HCT116 (cell line): ENCODE results near the gene TULP4. TPM values are rescaled to one million over a fixed set of nuclear protein-coding genes. Genes with fewer than 3 reads are reported as not detected.
A peak's percentile ranks its signal among the peaks of the same experiment; 100 is the strongest.

Experiments used
- ATAC-seq: fragments of 200-7000 bp; cut with Tn5 transposase; 2 replicates; pipeline ENCODE4 v1.9.1; 2020; ENCODE audit warnings: mild to moderate bottlenecking, moderate library complexity
- BruUV-seq: library from RNA; stranded (reverse); fragments of 400-500 nt; replicated peaks from 2 replicates; lab custom pipeline; 2021; lab: Mats Ljungman, UMichigan
- CTCF ChIA-PET: fragments of 300-600 bp; sonication (Branson Sonifier 250); formaldehyde crosslinking; loops from one replicate; lab custom pipeline; 2021; ENCODE audit warnings: antibody characterized with exemption; lab: Charles Lee
- POLR2A ChIA-PET: fragments of 300-600, 350-600 bp; sonication (Branson Sonifier 250); formaldehyde crosslinking; loops from one replicate; lab custom pipeline; 2021; ENCODE audit warnings: antibody characterized with exemption; lab: Charles Lee
- RAD21 ChIA-PET, 2 experiments: fragments of 300-600 bp; sonication (Branson Sonifier 250); formaldehyde crosslinking; loops; one replicate each; lab custom pipeline; 2023; ENCODE audit warnings: low total read pairs in 2 of 2; ENCODE audit not compliant: uncharacterized antibody in 2 of 2, unreplicated experiment in 2 of 2, low non-redundant PET in 1 of 2; lab: Charles Lee
- DNase-seq: peaks from one replicate; pipeline ENCODE4 v3.0.0-alpha.2; 2010; ENCODE audit warnings: low read depth, low spot score
- H2AFZ ChIP-seq: fragments of 200-600 bp; shearing (Covaris generic), sonication (generic); 2 replicates; pipeline ENCODE4 v1.6.1; 2017; ENCODE audit warnings: low read depth, mixed run types, mixed read lengths, antibody characterized with exemption, low read length; ENCODE audit not compliant: poor library complexity, severe bottlenecking
- H3K27ac ChIP-seq: 2 replicates; pipeline ENCODE4 v1.5.1; 2012; ENCODE audit warnings: low read depth, low read length
- H3K27me3 ChIP-seq: fragments of 200-600 bp; sonication (generic); 2 replicates; pipeline ENCODE4 v1.6.1; 2016; ENCODE audit warnings: mixed run types, low read length, mixed read lengths; ENCODE audit not compliant: insufficient read depth
- H3K36me3 ChIP-seq, 2 experiments: fragments of 200-500 bp in 1 of 2; fragments of 200-600 bp in 1 of 2; sonication (Bioruptor generic) in 1 of 2; sonication (generic) in 1 of 2; 2 replicates each; pipeline versions ENCODE4 v1.5.1 to v1.6.1; 2014 to 2016; ENCODE audit warnings: low read length in 2 of 2, inconsistent platforms in 1 of 2, mixed read lengths in 1 of 2, mixed run types in 1 of 2; ENCODE audit not compliant: insufficient read depth in 2 of 2, control insufficient read depth in 1 of 2
- H3K4me1 ChIP-seq, 2 experiments: fragments of 200-600 bp in 1 of 2; sonication (generic) in 1 of 2; 2 replicates each; pipeline versions ENCODE4 v1.5.1 to v1.6.1; 2012 to 2017; ENCODE audit warnings: low read length in 2 of 2, inconsistent platforms in 1 of 2, mild to moderate bottlenecking in 1 of 2, mixed read lengths in 1 of 2, mixed run types in 1 of 2, moderate library complexity in 1 of 2; ENCODE audit not compliant: insufficient read depth in 2 of 2, control insufficient read depth in 1 of 2
- H3K4me2 ChIP-seq: fragments of 200-600 bp; sonication (generic); 2 replicates; pipeline ENCODE4 v1.6.1; 2017; ENCODE audit warnings: mixed run types, low read length, mixed read lengths
- H3K4me3 ChIP-seq, 2 experiments: fragments of 200-600 bp in 1 of 2; sonication (generic) in 1 of 2; replicated peaks in 1 of 2; 2 replicates each; pipeline ENCODE4 v1.5.1; 2011 to 2016; ENCODE audit warnings: low read length in 2 of 2, control low read depth in 1 of 2, low read depth in 1 of 2, mild to moderate bottlenecking in 1 of 2, mixed read lengths in 1 of 2, mixed run types in 1 of 2
- H3K79me2 ChIP-seq: fragments of 200-600 bp; sonication (generic); 2 replicates; pipeline ENCODE4 v1.6.1; 2017; ENCODE audit warnings: mild to moderate bottlenecking, mixed run types, low read length, moderate library complexity, mixed read lengths; ENCODE audit not compliant: insufficient read depth
- H3K9ac ChIP-seq: fragments of 200-600 bp; sonication (generic); 2 replicates; pipeline ENCODE4 v1.6.1; 2016; ENCODE audit warnings: low read length, mixed read lengths
- H3K9me2 ChIP-seq: fragments of 200-600 bp; sonication (generic), shearing (Covaris generic); 2 replicates; pipeline ENCODE4 v1.6.1; 2017; ENCODE audit warnings: mixed run types, mild to moderate bottlenecking, moderate library complexity; ENCODE audit not compliant: insufficient read depth
- H3K9me3 ChIP-seq, 2 experiments: fragments of 200-500 bp in 1 of 2; fragments of 200-600 bp in 1 of 2; sonication (Bioruptor generic) in 1 of 2; sonication (generic) in 1 of 2; 2 replicates each; pipeline ENCODE4 v1.6.1; 2014 to 2017; ENCODE audit warnings: low read length in 2 of 2, mixed read lengths in 2 of 2, inconsistent platforms in 1 of 2, low read depth in 1 of 2, mild to moderate bottlenecking in 1 of 2, mixed run types in 1 of 2, moderate library complexity in 1 of 2; ENCODE audit not compliant: control insufficient read depth in 1 of 2, insufficient read depth in 1 of 2
- H4K20me1 ChIP-seq: fragments of 200-600 bp; sonication (generic), shearing (Covaris generic); 2 replicates; pipeline ENCODE4 v1.6.1; 2017; ENCODE audit warnings: mixed run types, mild to moderate bottlenecking, moderate library complexity; ENCODE audit not compliant: insufficient read depth
- CBX3 ChIP-seq: IDR thresholded peaks from 2 replicates; pipeline ENCODE4 v1.6.1; 2012; ENCODE audit warnings: low read depth
- CEBPB ChIP-seq: IDR thresholded peaks from 2 replicates; pipeline ENCODE4 v1.6.1; 2012; ENCODE audit warnings: low read depth
- EGR1 ChIP-seq: IDR thresholded peaks from 2 replicates; pipeline ENCODE4 v1.6.1; 2012; ENCODE audit warnings: low read depth
- EZH2phosphoT487 ChIP-seq: fragments of 200-600 bp; IDR thresholded peaks from 2 replicates; pipeline ENCODE4 v1.6.1; 2018; ENCODE audit warnings: antibody characterized with exemption, borderline replicate concordance
- FOSL1 ChIP-seq: IDR thresholded peaks from 2 replicates; pipeline ENCODE4 v1.6.1; 2012; ENCODE audit warnings: low read depth
- JUND ChIP-seq: IDR thresholded peaks from 2 replicates; pipeline ENCODE4 v1.6.1; 2012
- POLR2A ChIP-seq: IDR thresholded peaks from 2 replicates; pipeline ENCODE4 v1.7.0; 2011; ENCODE audit warnings: borderline replicate concordance; ENCODE audit not compliant: insufficient read depth, insufficient read length; ENCODE audit errors: extremely low read depth
- POLR2AphosphoS5 ChIP-seq: IDR thresholded peaks from 2 replicates; pipeline ENCODE4 v1.6.1; 2011; ENCODE audit warnings: mild to moderate bottlenecking, low read depth, low read length, moderate library complexity
- RAD21 ChIP-seq: IDR thresholded peaks from 2 replicates; pipeline ENCODE4 v1.6.1; 2012; ENCODE audit warnings: low read depth, mild to moderate bottlenecking
- SIN3A ChIP-seq: IDR thresholded peaks from 2 replicates; pipeline ENCODE4 v1.6.1; 2012; ENCODE audit warnings: low read depth
- SP1 ChIP-seq: IDR thresholded peaks from 2 replicates; pipeline ENCODE4 v1.6.1; 2012; ENCODE audit warnings: low read depth
- SRF ChIP-seq: IDR thresholded peaks from 2 replicates; pipeline ENCODE4 v1.6.1; 2012; ENCODE audit warnings: low read depth
- TCF7L2 ChIP-seq: IDR thresholded peaks from 2 replicates; pipeline ENCODE4 v1.7.0; 2011; ENCODE audit warnings: borderline replicate concordance, inconsistent platforms; ENCODE audit not compliant: insufficient read depth, insufficient read length; ENCODE audit errors: extremely low read depth
- YY1 ChIP-seq: IDR thresholded peaks from 2 replicates; pipeline ENCODE4 v1.6.1; 2011; ENCODE audit warnings: low read length, low read depth, moderate library complexity, mild to moderate bottlenecking; ENCODE audit not compliant: insufficient replicate concordance; ENCODE audit errors: extremely low read depth
- ZFX ChIP-seq: fragments of 450-650 bp; IDR thresholded peaks from 2 replicates; pipeline ENCODE4 v1.6.1; 2017
- ZNF274 ChIP-seq: fragments of 200-500 bp; sonication (Bioruptor generic); IDR thresholded peaks from 2 replicates; pipeline ENCODE4 v1.6.1; 2014; ENCODE audit warnings: mild to moderate bottlenecking, low read depth, low read length, inconsistent platforms
- intact Hi-C: fragments of 100-400 bp; cut with micrococcal nuclease; formaldehyde crosslinking; loops from 2 replicates; pipeline ENCODE4 v1.10.0; 2022
- total RNA-seq: library from RNA; stranded (reverse); gene quantifications from one replicate; pipeline ENCODE4 v1.2.1, GENCODE V29; 2021; ENCODE audit not compliant: unreplicated experiment
- TF ChIP-seq, protein P1 (sequence below): IDR thresholded peaks from 2 replicates; pipeline ENCODE4 v1.6.1; 2012
- TF ChIP-seq, protein P2 (sequence below): IDR thresholded peaks from 2 replicates; pipeline ENCODE4 v1.6.1; 2012
- TF ChIP-seq, protein P3 (sequence below), 3 experiments: fragments of 200-600 bp in 1 of 3; sonication (generic) in 1 of 3; IDR thresholded peaks in 2 of 3; conservative IDR thresholded peaks in 1 of 3; 2 replicates each; pipeline ENCODE4 v1.5.1; 2012 to 2017; ENCODE audit warnings: low read depth in 2 of 3, low read length in 2 of 3, antibody characterized with exemption in 1 of 3, borderline replicate concordance in 1 of 3, control low read depth in 1 of 3, mild to moderate bottlenecking in 1 of 3, mixed read lengths in 1 of 3, mixed run types in 1 of 3, moderate library complexity in 1 of 3; ENCODE audit not compliant: insufficient read depth in 1 of 3

TULP4 gene
- total RNA-seq, 1 experiment from 2014 or later, result 70.8 TPM

DNA sequence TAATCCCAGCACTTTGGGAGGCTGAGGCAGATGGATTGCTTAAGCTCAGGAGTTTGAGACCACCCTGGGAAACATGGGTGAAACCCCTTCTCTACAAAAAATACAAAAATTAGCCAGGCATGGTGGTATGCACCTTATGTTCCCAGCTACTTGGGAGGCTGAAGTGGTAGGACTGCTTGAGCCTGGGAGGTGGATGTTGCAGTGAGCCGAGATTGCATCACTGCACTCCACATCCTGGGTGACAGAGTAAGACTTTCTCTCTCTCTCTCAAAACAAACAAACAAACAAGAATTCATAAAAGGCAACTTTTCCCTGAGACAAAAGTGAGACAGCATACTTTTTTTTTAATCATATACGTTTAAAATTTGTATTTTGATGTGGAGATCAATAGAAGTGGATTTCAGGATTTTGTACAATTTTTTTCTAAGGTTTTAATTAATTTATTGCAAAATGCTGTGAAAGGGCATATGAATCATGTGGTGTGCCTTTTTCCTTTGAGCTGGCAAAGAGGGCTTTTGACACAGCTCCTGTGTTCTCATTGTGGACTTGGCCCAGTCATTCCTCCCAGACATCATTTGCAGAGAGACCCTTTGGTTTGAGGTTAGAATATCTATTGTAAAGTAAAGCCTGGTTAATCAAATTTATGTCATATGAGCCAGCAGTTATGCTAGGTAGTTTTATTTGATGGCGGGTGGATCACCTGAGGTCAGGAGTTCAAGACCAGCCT lies 77.1 kb downstream of the TULP4 start:
- Histone ChIP-seq H3K4me2 (no peak overlapping the region), H3K79me2 (peaks cover 9% of the 10 kb centered on the region; the same call in 1 of the 2 replicates), H4K20me1 (0 out of 2 replicates have a peak, but pooled peaks cover 7% of the 10 kb centered on the region), H3K36me3 (no peaks in the 10 kb centered on the region), H3K9me3 (0 out of 4 replicates have a peak, but pooled peaks cover 0 to 3% of the 10 kb centered on the region in 2 experiments), H3K4me3 (no peak overlapping the region), H3K9me2 (no peaks in the 10 kb centered on the region), H2AFZ (no peak overlapping the region), H3K4me1 (no peaks in the 10 kb centered on the region), H3K9ac (no peak overlapping the region), H3K27me3 (no peaks in the 10 kb centered on the region), H3K27ac (no peak overlapping the region)
- ChIA-PET RAD21 (interaction anchor here in 1 of 2 experiments (0.6 kb wide), 1 partner anchor 183 kb away, joined by 3 read pairs; no protein-coding TSS in a partner anchor), CTCF (no interaction called here), POLR2A (no interaction called here)
- DNase-seq (no peak), ATAC-seq (no peak)
- intact Hi-C loops, result loop anchor here (5.0 kb wide), 1 partner anchor 167 kb away; no protein-coding TSS in a partner anchor
- no TSS peak for BruUV-seq
- TF ChIP-seq POLR2AphosphoS5 (no peak), CBX3 (peak; percentile 72), SP1 (0 out of 2 replicates have a peak, but pooled peaks have one; percentile 12), CEBPB (peak; percentile 78)
- TF ChIP-seq, protein P1, sequence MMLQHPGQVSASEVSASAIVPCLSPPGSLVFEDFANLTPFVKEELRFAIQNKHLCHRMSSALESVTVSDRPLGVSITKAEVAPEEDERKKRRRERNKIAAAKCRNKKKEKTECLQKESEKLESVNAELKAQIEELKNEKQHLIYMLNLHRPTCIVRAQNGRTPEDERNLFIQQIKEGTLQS, result peak; percentile 79

DNA sequence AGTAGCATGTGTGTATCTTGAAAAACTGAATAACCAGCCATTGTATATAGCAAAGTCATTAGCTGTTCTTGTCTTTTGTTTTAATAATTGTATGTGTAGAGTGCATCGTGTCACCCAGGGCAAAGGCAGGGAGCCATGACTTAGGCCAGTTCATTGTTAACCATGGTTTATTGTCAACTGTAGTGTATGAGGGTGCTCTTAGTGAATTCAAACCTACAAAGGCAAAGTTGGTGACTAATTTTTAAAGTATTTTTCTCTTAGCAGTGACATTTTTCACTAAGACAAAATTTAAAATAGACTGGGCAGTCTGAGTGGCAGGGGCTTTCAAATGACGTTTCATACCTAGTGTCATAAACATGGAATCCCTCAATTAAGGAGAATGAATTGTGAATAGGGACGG lies 79.0 kb downstream of the TULP4 start:
- Histone ChIP-seq H3K4me3 (no peak overlapping the region), H3K9me3 (0 out of 4 replicates have a peak, but pooled peaks cover 0 to 3% of the 10 kb centered on the region in 2 experiments), H3K79me2 (no peaks in the 10 kb centered on the region), H2AFZ (no peak overlapping the region), H3K27me3 (no peaks in the 10 kb centered on the region), H3K36me3 (no peaks in the 10 kb centered on the region), H3K9me2 (no peaks in the 10 kb centered on the region), H4K20me1 (0 out of 2 replicates have a peak, but pooled peaks cover 7% of the 10 kb centered on the region), H3K27ac (no peak overlapping the region), H3K9ac (no peak overlapping the region), H3K4me1 (no peaks in the 10 kb centered on the region), H3K4me2 (no peak overlapping the region)
- ATAC-seq (no peak), DNase-seq (no peak)
- ChIA-PET POLR2A (no interaction called here), CTCF (no interaction called here), RAD21 (no interaction called here)
- intact Hi-C loops, result no loop called here
- BruUV-seq, result no TSS peak
- no peak for TF ChIP-seq FOSL1
- TF ChIP-seq POLR2AphosphoS5, result no peak
- TF ChIP-seq POLR2A, result no peak
- no peak for TF ChIP-seq CEBPB
- TF ChIP-seq EZH2phosphoT487, result no peak
- TF ChIP-seq TCF7L2, result no peak
- no peak for TF ChIP-seq RAD21
- TF ChIP-seq ZFX, result no peak
- no peak for TF ChIP-seq EGR1
- TF ChIP-seq SIN3A, result no peak
- no peak for TF ChIP-seq ZNF274
- TF ChIP-seq CBX3, result no peak
- TF ChIP-seq, protein P2, sequence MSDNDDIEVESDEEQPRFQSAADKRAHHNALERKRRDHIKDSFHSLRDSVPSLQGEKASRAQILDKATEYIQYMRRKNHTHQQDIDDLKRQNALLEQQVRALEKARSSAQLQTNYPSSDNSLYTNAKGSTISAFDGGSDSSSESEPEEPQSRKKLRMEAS, result no peak
- TF ChIP-seq, protein P3, sequence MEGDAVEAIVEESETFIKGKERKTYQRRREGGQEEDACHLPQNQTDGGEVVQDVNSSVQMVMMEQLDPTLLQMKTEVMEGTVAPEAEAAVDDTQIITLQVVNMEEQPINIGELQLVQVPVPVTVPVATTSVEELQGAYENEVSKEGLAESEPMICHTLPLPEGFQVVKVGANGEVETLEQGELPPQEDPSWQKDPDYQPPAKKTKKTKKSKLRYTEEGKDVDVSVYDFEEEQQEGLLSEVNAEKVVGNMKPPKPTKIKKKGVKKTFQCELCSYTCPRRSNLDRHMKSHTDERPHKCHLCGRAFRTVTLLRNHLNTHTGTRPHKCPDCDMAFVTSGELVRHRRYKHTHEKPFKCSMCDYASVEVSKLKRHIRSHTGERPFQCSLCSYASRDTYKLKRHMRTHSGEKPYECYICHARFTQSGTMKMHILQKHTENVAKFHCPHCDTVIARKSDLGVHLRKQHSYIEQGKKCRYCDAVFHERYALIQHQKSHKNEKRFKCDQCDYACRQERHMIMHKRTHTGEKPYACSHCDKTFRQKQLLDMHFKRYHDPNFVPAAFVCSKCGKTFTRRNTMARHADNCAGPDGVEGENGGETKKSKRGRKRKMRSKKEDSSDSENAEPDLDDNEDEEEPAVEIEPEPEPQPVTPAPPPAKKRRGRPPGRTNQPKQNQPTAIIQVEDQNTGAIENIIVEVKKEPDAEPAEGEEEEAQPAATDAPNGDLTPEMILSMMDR (IDR thresholded peaks at IDR 0.05 in 2 of 3, conservative IDR thresholded peaks at IDR 0.05 in 1 of 3; ENCODE audit: borderline replicate concordance in 1 of 3, insufficient read depth in 1 of 3, low read depth in 2 of 3, low read length in 2 of 3), result no peak
- TF ChIP-seq, protein P1, result no peak
- TF ChIP-seq SRF, result no peak
- TF ChIP-seq JUND, result no peak
- no peak for TF ChIP-seq YY1
